ENCODE measurements around the gene CALM3.

The CALM3 gene

DNA sequence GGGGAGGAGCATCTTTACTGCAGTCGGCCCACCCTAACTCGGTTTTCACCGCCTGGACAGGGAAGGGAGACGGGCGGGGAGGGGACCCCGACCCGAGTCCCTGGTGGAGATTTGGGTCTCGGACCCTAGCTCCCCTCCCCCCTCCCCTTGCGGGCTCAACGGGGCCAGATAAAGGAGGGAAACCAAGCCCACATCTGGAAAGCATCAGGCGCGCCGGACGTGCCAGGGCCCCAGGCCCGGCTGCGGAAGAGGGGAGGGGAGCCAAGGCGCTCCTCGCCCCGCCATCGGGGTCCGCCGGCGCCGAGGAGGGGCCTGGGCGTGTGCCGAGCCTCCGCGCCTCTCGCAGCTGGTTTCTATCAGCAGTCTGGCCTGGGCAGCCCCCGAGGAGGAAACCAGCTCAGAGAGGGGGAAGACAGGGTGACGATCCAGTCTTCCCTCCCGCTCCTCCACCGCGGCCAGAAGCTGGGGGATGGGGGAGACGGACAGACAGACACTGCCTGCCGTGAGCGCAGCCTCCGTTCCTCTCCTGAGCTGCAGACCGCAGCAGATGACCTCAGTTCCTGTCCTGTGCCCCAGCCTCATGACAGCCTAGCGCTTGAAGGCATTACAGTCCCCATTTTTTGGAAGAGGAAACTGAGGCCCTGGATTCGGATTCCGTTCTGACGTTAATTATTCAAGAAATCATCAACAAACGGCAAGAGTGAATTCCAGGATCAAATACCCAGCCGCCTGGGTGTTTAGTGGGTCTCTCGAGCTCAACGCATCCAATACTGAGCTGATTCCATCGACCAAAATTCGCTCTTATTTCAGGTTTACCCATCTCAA is 38.4 kb downstream of the CALM3 start:
- DNase-seq, result peak in 1 of 5 experiments; percentile 38

- no peak for DNase-seq
Measured at GRCh38 chr19:46640656-46641055, 39.5 kb downstream of the CALM3 start.

DNA sequence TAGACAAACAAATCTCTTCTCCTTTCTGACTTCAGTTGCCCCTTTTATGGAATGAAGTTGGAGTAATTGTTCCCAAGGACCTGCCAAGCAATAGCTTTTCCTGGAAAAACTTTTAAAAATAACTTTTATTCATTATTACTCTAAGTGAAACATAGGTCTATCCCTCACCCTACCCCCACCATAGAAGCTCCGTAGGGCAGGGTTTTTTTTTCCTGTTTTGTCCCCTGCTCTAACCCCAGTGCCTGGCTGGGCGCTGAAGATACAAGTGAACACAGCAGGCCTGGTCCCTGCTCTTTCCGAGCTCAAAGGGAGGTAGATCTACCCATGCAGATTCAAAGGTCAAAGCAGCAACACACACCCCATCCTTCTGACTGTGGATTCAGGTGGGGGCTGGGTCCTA is 43.6 kb downstream of the CALM3 start:
- no peak for DNase-seq

GRCh38 chr19:46646402-46646801 is 45.3 kb downstream of the CALM3 start:
- DNase-seq, result no peak

- no peak for DNase-seq
Measured at GRCh38 chr19:46648060-46648960, 47.2 kb downstream of the CALM3 start.

GRCh38 chr19:46648961-46649960 is 48.1 kb downstream of the CALM3 start:
- no peak for DNase-seq

DNA sequence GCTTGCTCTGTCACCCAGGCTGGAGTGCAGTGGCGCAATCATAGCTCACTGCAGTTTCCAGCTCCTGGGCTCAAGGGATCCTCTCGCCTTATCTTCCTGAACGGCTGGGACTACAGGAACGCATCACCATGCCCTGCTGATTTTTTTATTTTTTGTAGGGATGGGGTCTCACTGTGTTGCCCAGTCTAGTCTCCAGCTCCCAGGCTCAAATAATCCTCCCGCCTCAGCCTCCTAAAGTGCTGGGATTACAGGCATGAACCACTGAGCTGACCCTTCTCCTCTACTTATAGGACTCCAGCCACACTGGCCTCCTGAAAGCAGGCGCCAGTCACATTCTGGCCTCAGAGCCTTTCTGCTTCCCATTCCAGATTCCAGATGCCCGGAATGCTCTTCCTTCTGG is 49.3 kb downstream of the CALM3 start:
- DNase-seq, result no peak

DNA sequence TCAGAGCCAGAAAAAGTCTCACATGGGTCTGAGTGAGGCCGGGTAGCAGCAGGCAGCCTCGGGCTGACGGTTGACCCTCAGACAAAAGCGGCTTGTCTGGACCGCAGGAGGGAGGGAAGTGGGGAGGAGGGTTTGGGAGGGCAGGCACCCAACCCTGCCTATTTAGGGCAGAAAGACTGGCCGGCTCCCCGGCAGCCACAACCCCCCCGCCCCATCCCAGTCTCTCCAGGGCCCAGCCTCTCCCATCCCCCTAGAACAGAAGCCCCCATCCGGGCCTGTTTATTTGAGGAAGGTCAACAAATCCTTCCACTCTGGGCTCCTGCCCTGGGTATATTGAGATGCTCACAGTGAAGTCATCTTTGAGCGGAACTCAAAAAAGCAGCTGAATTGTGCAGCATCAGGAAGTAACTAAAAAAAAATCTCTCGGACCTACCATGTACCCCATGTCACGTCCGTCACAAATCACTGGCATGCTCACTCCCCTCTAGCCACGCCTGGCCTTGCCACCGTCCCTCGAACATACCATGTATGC is 53.6 kb downstream of the CALM3 start:
- DNase-seq, result no peak

- DNase-seq, result no peak
Measured at GRCh38 chr19:46656541-46656940, 55.4 kb downstream of the CALM3 start.

GRCh38 chr19:46659151-46660007 is 58.2 kb downstream of the CALM3 start:
- DNase-seq, result no peak

DNA sequence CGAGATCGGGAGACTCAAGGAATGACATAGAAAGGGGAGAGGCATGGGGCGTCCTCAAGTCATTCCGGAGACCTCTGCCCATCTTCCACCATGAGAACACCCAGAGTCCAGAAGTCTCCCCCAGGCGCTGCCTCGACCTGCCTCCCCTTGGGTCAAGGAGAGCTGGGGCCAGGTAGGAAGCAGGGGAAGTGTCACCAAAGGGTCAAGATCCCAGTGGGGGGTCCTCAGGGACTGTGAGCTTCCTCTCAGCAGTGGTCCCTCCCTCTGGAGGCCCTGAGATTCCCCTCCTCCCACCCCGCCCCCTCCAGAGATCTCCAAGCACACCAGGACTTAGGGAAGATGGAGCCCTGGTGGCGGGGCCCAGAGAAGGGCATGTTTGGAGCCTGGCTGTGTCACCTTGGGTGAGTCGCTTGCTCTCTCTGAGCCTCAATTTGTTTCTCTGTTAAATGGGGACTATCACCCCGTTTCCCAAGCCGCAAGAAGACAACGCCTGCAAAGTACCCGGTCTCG is 58.9 kb downstream of the CALM3 start:
- no peak for DNase-seq
